D721Med (cell line): Measurements from ENCODE around the gene UBAC2.

ENCODE experiments used
- DNase-seq: peaks from one replicate; pipeline ENCODE4 v3.0.0; 2011; ENCODE audit warnings: low spot score; ENCODE audit not compliant: insufficient read length
- FAIRE-seq: peaks from 2 replicates; lab custom pipeline; 2011; peaks lifted over from hg19 to GRCh38; lab: Jason Lieb, UNC
- CTCF ChIP-seq: IDR thresholded peaks from 2 replicates; pipeline ENCODE4 v1.5.1; 2012; ENCODE audit warnings: mild to moderate bottlenecking, control low read depth; ENCODE audit not compliant: insufficient read depth; ENCODE audit errors: missing control alignments

UBAC2 gene

GRCh38 chr13:99312493-99312883 is 111.8 kb downstream of the UBAC2 start:
- DNase-seq (no peak), FAIRE-seq (no peak)
- no peak for TF ChIP-seq CTCF

- no peak for TF ChIP-seq CTCF
- FAIRE-seq (no peak), DNase-seq (no peak)
Measured at GRCh38 chr13:99313501-99313900, 112.8 kb downstream of the UBAC2 start.

GRCh38 chr13:99313941-99314340 is 113.3 kb downstream of the UBAC2 start:
- no peak for TF ChIP-seq CTCF
- FAIRE-seq = no peak
- no peak for DNase-seq

- FAIRE-seq (no peak), DNase-seq (no peak)
Measured at GRCh38 chr13:99314640-99315176, 114.1 kb downstream of the UBAC2 start.

GRCh38 chr13:99315186-99315585 is 114.5 kb downstream of the UBAC2 start:
- FAIRE-seq (no peak), DNase-seq (no peak)
- TF ChIP-seq CTCF = no peak

More at GRCh38 chr13:99314640-99315176, 114.1 kb downstream of the UBAC2 start:
- no peak for TF ChIP-seq CTCF

- FAIRE-seq = no peak
- TF ChIP-seq CTCF = no peak
- no peak for DNase-seq
Measured at GRCh38 chr13:99316224-99316623, 115.6 kb downstream of the UBAC2 start.

- no peak for TF ChIP-seq CTCF
- DNase-seq (no peak), FAIRE-seq (no peak)
Measured at GRCh38 chr13:99316657-99317256, 116.1 kb downstream of the UBAC2 start.
